Epithelial cell of esophagus (primary cell): ENCODE data around the gene PELI3.

Source experiments
- DNase-seq: peaks from one replicate; pipeline ENCODE4 v3.0.0; 2010; ENCODE audit warnings: low read depth
- H3K4me3 ChIP-seq: 2 replicates; pipeline ENCODE4 v1.5.1; 2011; ENCODE audit warnings: mild to moderate bottlenecking, low read length, control low read depth
- CTCF ChIP-seq: IDR thresholded peaks from 2 replicates; pipeline ENCODE4 v1.5.1; 2011; ENCODE audit warnings: low read depth, mild to moderate bottlenecking, low read length, control low read depth, inconsistent platforms; ENCODE audit not compliant: insufficient read depth; ENCODE audit errors: missing control alignments

Gene PELI3

GRCh38 chr11:66470015-66470414 lies 3.3 kb downstream of the PELI3 start:
- no peak for TF ChIP-seq CTCF
- no peak overlapping the region for H3K4me3 ChIP-seq
- no peak for DNase-seq

- no peak for TF ChIP-seq CTCF
- no peak overlapping the region for H3K4me3 ChIP-seq
- DNase-seq, result no peak
These were observed 4.4 kb downstream of the PELI3 start for GRCh38 chr11:66471142-66471541.

- DNase-seq, result no peak
- no peak overlapping the region for H3K4me3 ChIP-seq
- no peak for TF ChIP-seq CTCF
These were observed 5.3 kb downstream of the PELI3 start for GRCh38 chr11:66472054-66472453.

- DNase-seq, result no peak
- no peak for TF ChIP-seq CTCF
- no peak overlapping the region for H3K4me3 ChIP-seq
These were observed 6.5 kb downstream of the PELI3 start for GRCh38 chr11:66473167-66473566.

GRCh38 chr11:66473608-66474515 lies 7.2 kb downstream of the PELI3 start:
- peak; percentile 78 for DNase-seq
- H3K4me3 ChIP-seq, result no peak overlapping the region
- TF ChIP-seq CTCF, result no peak

- no peak for TF ChIP-seq CTCF
- no peak overlapping the region for H3K4me3 ChIP-seq
- DNase-seq, result no peak
These were observed 8.9 kb downstream of the PELI3 start for GRCh38 chr11:66475349-66476172.
